ENCODE measurements around the gene CEP89. TPM values are rescaled to one million over a fixed set of nuclear protein-coding genes. Genes with fewer than 3 reads are reported as not detected.
"Not testable (repeated sequence)": the region's sequence is repeated elsewhere in the genome, so short reads cannot be mapped to it uniquely, and the experiment has no call there.

Gene CEP89
- total RNA-seq, 1 donor from 2014 or later: 10.6 TPM

DNA sequence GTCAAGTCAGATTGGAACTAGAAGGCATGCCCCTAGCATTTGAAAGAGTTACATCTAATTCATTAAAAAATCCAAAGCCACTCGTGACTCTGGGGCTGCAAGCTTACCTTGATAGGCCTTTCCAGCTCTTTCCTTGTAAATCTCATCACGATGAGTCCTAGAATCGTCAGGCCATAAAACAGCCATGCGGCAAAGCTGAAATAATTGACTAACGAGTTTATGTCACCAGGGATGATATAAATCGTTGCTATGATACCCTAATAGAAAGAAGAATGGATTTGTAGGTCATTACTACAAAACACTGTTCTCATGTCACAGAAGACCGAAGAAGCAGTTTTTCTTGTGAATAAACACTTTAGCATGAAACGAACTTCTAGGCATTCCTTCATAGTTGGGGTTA lies 129.7 kb downstream of the CEP89 start:
- DNase-seq (ENCODE audit: low read depth, low spot score): no peak

DNA sequence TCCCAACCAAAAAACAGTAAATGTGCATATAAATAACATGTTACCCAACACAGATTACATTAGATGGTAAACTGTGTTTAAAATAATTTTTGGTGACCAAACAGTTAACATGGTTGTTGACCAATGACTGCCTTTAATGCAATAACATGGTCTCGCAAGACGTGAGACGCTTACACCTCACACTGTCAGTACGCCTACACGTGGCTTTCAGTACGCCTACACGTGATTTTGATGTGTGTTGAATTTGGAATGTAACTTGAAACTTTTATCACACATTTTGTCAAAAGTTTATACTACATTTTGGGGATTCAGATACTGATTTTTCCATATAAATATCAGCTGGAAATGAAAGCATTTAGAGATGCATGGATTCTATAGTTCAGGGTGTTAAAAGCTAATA lies 134.2 kb downstream of the CEP89 start:
- no peak for DNase-seq (ENCODE audit: low read depth, low spot score)

DNA sequence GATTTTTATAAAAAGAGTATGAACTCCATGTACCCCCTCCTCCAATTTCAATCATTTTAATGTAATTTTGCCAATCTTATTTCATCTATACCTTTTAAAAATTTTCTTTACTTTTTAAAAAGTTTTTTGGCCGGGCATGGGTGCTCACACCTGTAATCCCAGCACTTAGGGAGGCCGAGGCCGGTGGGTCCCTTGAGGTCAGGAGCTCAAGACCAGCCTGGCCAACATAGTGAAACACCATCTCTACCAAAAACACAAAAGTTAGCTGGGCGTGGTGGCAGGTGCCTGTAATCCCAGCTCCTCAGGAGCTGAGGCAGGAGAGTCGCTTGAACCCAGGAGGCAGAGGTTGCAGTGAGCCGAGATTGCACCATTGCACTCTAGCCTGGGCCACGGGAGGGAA lies 138.4 kb downstream of the CEP89 start:
- DNase-seq (ENCODE audit: low read depth, low spot score): not testable (repeated sequence)

DNA sequence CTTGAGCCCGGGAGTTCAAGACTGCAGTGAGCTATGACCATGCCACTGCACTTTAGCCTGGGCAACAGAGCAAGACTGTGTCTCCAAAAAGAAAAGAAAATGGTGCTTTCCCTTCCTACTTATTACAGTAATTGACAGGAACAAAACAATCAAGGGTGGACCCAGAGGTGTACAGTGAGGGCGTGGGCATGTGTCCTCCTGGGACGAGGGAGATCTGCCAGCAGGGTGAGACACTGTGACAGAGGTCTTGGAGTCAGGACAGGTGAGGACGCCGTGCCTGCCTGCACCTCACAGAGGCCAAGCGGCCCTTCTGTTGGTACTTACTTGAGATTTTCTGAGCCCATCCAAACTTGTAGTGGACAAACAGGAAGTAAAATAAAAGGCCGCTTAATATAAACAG lies 138.9 kb downstream of the CEP89 start:
- DNase-seq (ENCODE audit: low read depth, low spot score): not testable (repeated sequence)

DNA sequence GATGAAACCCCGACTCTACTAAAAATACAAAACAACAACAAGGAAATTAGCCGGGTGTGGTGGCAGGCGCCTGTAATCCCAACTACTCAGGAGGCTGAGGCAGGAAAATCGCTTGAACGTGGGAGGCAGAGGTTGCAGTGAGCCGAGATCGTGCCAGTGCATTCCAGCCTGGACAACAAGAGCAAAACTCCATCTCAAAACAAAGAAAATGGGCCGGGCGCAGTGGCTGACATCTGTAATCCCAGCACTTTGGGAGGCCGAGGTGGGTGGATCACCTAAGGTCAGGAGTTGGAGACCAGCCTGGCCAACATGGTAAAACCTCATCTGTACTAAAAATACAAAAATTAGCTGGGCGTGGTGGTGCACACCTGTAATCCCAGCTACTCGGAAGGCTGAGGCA lies 139.7 kb downstream of the CEP89 start:
- not testable (repeated sequence) for DNase-seq (ENCODE audit: low read depth, low spot score)

DNA sequence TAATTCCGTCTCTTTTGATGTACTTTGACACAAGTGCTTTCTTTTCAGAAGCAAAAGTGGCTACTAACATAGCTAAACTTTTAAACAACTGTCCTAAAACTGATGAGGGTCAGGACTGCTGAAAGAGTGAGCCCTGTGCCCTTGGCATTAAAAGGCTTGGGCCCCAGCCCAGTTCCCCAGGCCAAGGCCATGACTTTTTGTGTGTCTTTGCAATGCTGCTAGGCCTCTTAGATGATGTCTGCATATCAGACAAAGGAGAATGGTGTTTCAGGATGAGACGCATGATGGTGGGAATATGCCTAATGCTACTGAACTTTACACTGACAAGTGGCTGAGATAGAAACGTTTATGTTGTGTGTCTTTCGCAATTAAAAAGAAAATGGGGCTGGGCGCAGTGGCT lies 140.1 kb downstream of the CEP89 start:
- DNase-seq (ENCODE audit: low read depth, low spot score): no peak

DNA sequence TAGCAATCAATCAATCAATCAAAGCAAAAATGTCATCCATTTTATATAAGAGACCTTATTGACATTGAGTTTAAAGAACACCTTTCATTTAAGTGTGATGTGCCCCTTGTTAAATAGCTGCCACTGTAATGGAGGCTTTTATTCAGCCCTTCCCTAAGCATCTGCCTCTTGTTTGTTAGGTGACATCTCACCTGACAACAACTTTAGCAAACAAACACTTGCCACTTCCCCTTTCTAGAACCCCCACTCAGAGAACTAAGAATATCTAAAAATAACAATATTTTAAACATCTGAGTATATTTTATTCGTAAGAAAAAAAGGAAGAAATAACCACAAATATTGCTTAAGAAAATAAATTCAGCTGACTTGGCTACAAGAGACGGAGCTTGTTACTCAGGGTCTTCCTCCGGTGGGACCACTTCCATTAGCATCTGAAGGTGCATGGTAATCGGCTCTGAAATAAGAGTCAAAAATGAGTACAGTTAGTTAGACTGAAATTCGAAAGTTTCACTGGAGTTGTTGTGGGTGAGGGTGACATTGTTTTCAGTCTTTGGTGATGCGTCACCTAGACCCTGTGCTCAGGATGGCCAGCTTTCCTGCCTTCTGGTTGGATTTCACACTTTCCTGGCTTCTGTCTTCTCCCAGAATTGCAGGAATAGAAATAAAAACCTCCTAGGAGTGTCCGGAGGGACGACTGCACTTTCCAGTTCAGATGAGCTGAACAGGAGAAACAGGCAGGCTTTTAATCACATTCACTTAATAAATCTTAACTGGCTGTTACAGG lies 141.3 kb downstream of the CEP89 start:
- no peak for DNase-seq (ENCODE audit: low read depth, low spot score)

DNA sequence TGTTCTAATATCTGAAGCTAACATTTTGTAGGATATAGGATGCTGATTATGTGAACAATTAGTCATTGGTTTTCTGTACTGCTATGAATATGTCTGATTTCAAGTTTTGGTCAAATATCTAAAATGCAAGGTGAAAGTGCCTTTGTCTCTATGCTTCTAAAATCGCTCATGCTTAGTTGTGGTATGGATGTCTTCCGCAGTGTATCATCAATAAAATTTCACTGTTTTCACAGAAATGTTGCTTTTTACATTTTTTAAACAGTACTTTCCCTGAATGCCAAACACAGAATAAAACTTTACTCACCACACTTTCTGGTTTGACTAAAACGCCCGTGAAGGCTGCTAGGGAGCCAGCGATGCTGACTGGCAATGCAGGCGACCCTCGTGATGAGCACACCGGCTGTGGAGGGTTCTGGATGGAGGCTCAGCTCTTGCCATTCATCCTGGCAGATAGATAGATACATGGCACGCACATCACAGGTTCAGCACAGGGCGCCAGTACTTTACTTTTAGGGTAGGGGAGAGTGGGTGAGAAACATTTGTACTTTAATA lies 142.3 kb downstream of the CEP89 start:
- DNase-seq (ENCODE audit: low read depth, low spot score): no peak

DNA sequence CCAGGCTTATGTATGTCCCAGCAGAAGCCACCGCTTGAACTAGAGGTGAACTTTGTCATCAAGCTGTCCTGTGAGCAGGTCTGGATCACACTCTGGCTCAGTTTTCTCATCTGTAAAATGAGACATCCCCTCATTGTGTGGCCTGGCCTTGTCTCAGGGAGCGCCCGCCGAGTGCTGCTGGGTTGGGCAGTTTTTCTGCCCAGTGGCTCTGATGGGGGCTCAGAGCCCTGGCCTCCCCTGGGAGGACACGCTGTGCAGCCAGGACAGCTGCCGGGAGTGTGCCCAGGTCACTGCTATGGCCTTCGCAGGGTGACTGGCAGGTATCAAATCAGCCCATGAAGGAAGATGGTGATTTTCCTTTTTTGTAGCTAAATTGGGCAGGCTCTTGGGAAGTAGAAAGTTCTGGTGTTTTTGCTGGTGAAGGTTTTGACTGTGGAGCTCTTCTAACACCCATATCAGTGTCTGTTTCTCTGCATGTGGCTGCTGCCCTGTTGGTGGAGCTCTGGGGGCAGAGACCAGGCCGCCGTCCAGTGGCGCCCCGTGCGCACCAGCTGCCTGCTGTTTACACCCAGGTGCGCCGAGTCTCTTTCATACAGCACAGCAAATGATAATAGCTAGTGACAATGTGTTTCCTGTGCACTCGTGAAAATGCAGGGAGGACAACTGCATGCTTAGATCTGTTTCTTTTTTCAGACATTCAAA lies 143.0 kb downstream of the CEP89 start:
- no peak for DNase-seq (ENCODE audit: low read depth, low spot score)

DNA sequence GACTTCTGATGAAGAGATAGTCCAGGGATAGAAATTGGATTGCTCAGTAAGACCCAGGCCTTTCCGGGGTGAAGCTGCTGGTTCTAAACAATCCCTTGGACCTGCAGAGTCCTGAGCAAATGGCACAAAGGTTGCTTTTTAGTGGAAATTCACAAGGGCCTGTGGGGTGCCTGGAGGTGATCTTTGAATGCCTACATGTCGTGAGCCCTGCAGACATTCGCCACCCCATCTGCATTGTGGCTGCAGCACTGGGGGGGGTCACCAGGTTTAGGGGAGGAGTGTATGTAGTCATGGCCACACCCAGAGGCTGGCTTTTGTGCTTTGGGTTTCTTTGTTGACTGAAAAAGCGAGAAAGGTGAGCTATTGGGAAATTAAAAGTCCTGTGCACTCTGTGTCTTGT lies 143.6 kb downstream of the CEP89 start:
- no peak for DNase-seq (ENCODE audit: low read depth, low spot score)

Other genes starting within 250 kb of the CEP89 start
- gene SLC7A9, start 102.2 kb downstream of the CEP89 start, total RNA-seq: not detected in 2 replicates
- gene FAAP24, start 284 bp upstream of the CEP89 start, total RNA-seq: 2.9 and 3.5 TPM in 2 replicates
- 2.4 and 3.3 TPM in 2 replicates for gene RHPN2, start 92.9 kb upstream of the CEP89 start, total RNA-seq
- gene GPATCH1, start 109.2 kb upstream of the CEP89 start, total RNA-seq: 7.1 and 7.3 TPM in 2 replicates
- gene WDR88, start 160.2 kb upstream of the CEP89 start, total RNA-seq: 0.14 TPM in 1 of 2 replicates, not detected in the other
- gene LRP3, start 222.4 kb upstream of the CEP89 start, total RNA-seq: 11.1 and 12.0 TPM in 2 replicates

All from pulmonary artery endothelial cell (primary cell).